ENCODE data around the gene SMPD3.

- TF ChIP-seq CTCF (conservative IDR thresholded peaks at IDR 0.05; ENCODE audit: low read depth, low read length): no peak
- no peak for TF ChIP-seq EZH2 (IDR thresholded peaks at IDR 0.05; ENCODE audit: borderline replicate concordance, low read depth, low read length, poor library complexity, severe bottlenecking)
Observed at GRCh38 chr16:68427649-68428303, 20.5 kb downstream of the SMPD3 start.
